GM18870 (cell line): Measurements from ENCODE around the gene MAP3K6.
"Not testable (repeated sequence)": the region's sequence is repeated elsewhere in the genome, so short reads cannot be mapped to it uniquely, and the experiment has no call there.

Source experiments
- ATAC-seq: cut with Tn5 transposase; IDR thresholded peaks from one replicate; pipeline ENCODE4 v1.9.1; 2021; ENCODE audit warnings: moderate library complexity; ENCODE audit not compliant: unreplicated experiment

The MAP3K6 gene

GRCh38 chr1:27366411-27367159, at the start of gene MAP3K6:
TSS of gene MAP3K6 (minus strand) at chr1:27366961. CDS start at chr1:27366597, 364 bp downstream.
- ATAC-seq: no peak

GRCh38 chr1:27414091-27414490, 47.3 kb upstream of the MAP3K6 start:
- ATAC-seq: no peak

- no peak for ATAC-seq
Measured at GRCh38 chr1:27413004-27413403, 46.2 kb upstream of the MAP3K6 start.

GRCh38 chr1:27412502-27412901, 45.7 kb upstream of the MAP3K6 start:
- no peak for ATAC-seq

- no peak for ATAC-seq
Measured at GRCh38 chr1:27410709-27411108, 43.9 kb upstream of the MAP3K6 start.

- no peak for ATAC-seq
Measured at GRCh38 chr1:27409669-27410068, 42.9 kb upstream of the MAP3K6 start.

GRCh38 chr1:27408151-27408550, 41.4 kb upstream of the MAP3K6 start:
- ATAC-seq: no peak

- not testable (repeated sequence) for ATAC-seq
Measured at GRCh38 chr1:27406791-27407190, 40.0 kb upstream of the MAP3K6 start.

- ATAC-seq: no peak
Measured at GRCh38 chr1:27406362-27406680, 39.6 kb upstream of the MAP3K6 start.

- not testable (repeated sequence) for ATAC-seq
Measured at GRCh38 chr1:27405598-27406361, 39.0 kb upstream of the MAP3K6 start.

- no peak for ATAC-seq
Measured at GRCh38 chr1:27405074-27405473, 38.3 kb upstream of the MAP3K6 start.

- ATAC-seq: no peak
Measured at GRCh38 chr1:27403931-27404330, 37.2 kb upstream of the MAP3K6 start.

- no peak for ATAC-seq
Measured at GRCh38 chr1:27403065-27403726, 36.4 kb upstream of the MAP3K6 start.

GRCh38 chr1:27402349-27402754, 35.6 kb upstream of the MAP3K6 start:
- ATAC-seq: no peak

- no peak for ATAC-seq
Measured at GRCh38 chr1:27400963-27401341, 34.2 kb upstream of the MAP3K6 start.

GRCh38 chr1:27400082-27400962, 33.6 kb upstream of the MAP3K6 start:
- ATAC-seq: no peak

- no peak for ATAC-seq
Measured at GRCh38 chr1:27399251-27400025, 32.7 kb upstream of the MAP3K6 start.

GRCh38 chr1:27398405-27399149, 31.8 kb upstream of the MAP3K6 start:
- no peak for ATAC-seq

GRCh38 chr1:27397749-27398148, 31.0 kb upstream of the MAP3K6 start:
- no peak for ATAC-seq
